ENCODE results near the gene DDX60. TPM values are rescaled to one million over a fixed set of nuclear protein-coding genes. Genes with fewer than 3 reads are reported as not detected.

The DDX60 gene, protein sequence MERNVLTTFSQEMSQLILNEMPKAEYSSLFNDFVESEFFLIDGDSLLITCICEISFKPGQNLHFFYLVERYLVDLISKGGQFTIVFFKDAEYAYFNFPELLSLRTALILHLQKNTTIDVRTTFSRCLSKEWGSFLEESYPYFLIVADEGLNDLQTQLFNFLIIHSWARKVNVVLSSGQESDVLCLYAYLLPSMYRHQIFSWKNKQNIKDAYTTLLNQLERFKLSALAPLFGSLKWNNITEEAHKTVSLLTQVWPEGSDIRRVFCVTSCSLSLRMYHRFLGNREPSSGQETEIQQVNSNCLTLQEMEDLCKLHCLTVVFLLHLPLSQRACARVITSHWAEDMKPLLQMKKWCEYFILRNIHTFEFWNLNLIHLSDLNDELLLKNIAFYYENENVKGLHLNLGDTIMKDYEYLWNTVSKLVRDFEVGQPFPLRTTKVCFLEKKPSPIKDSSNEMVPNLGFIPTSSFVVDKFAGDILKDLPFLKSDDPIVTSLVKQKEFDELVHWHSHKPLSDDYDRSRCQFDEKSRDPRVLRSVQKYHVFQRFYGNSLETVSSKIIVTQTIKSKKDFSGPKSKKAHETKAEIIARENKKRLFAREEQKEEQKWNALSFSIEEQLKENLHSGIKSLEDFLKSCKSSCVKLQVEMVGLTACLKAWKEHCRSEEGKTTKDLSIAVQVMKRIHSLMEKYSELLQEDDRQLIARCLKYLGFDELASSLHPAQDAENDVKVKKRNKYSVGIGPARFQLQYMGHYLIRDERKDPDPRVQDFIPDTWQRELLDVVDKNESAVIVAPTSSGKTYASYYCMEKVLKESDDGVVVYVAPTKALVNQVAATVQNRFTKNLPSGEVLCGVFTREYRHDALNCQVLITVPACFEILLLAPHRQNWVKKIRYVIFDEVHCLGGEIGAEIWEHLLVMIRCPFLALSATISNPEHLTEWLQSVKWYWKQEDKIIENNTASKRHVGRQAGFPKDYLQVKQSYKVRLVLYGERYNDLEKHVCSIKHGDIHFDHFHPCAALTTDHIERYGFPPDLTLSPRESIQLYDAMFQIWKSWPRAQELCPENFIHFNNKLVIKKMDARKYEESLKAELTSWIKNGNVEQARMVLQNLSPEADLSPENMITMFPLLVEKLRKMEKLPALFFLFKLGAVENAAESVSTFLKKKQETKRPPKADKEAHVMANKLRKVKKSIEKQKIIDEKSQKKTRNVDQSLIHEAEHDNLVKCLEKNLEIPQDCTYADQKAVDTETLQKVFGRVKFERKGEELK (N-terminal part only)
- total RNA-seq (10 to 100 TPM; 25.8 to 27.6 TPM), polyA plus RNA-seq (10 to 100 TPM; 17.8 to 28.8 (median 21.4) TPM), total RNA-seq (36.2 to 97.0 (median 65.7) reads per million in 6 experiments)

DNA sequence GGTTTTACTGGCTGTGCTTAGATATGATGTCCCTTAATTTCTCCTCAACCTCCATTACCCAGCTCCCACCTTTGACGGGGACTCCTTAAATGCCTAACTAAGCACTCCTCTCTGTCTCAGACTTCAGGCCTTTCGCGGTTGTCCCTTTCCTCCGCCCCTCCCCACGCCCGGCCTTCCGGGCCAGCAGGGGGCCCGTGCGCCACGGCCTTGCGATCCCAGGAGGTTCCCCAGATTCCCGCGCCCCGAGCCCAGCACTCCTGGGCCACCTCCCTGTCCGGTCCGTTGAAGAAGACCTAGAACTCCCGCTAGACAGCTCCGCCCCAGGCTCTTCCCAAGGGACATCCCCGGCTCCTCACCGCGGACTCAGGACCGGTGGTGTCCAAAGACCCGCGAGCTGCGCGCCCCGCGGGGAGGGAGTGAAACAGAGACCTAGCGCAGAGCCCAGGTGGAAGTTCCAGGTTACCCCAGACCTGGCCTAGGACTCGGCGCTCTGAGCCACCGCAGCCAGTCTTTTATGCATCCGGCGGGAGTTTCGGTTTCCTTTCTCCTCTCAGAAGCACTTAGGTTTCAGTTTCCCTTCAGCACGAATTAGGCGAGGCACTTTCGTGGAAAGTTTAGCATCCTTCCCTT, at the start of gene DDX60:
Gene DDX60 (minus strand): TSS at position 487 of the 630 bp plus-strand sequence. CDS start 7,493 bp downstream, outside the sequence.
- POLR2A ChIA-PET = interaction anchor here (1.1 to 2.3 kb wide), 3 partner anchors 33 to 691 kb away, joined by 3 to 21 read pairs (median 3); partner anchors contain the start of genes CBR4 and DDX60L
- Mint-ChIP-seq H3K36me3 (peaks cover 0 to 18% (median 4%) of the 10 kb centered on the region in 3 donors), H3K27me3 (no peaks in the 10 kb centered on the region), H3K4me1 (peaks cover 17 to 63% (median 48%) of the 10 kb centered on the region in 4 donors), H3K4me3 (peak within 1 kb of the TSS; percentile 92 to 98 (median 96)), H3K27ac (peak within 1 kb of the TSS; percentile 96 to 99 (median 98)), H3K9me3 (no peaks in the 10 kb centered on the region)
- peak; percentile 63 to 91 (median 81) for DNase-seq
- peak; percentile 94 to 95 for ATAC-seq

- Mint-ChIP-seq H3K36me3 (peaks cover 64 to 89% (median 84%) of the 10 kb centered on the region in 3 donors), H3K27ac (no peak overlapping the region), H3K4me1 (peaks cover 3 to 17% (median 11%) of the 10 kb centered on the region in 4 donors), H3K4me3 (no peak overlapping the region), H3K27me3 (no peaks in the 10 kb centered on the region), H3K9me3 (peaks cover 6 to 36% (median 11%) of the 10 kb centered on the region in 9 donors)
- ATAC-seq (no peak), DNase-seq (no peak)
- POLR2A ChIA-PET = no interaction called here
Measured at GRCh38 chr4:168367065-168367464, 48.5 kb upstream of the DDX60 start.

- ATAC-seq (no peak), DNase-seq (no peak)
- POLR2A ChIA-PET = no interaction called here
- H3K27ac Mint-ChIP-seq = no peak overlapping the region
- H3K4me1 Mint-ChIP-seq = peaks cover 4 to 16% (median 8%) of the 10 kb centered on the region in 4 donors
- no peaks in the 10 kb centered on the region for H3K27me3 Mint-ChIP-seq
- H3K36me3 Mint-ChIP-seq = peaks cover 69 to 95% (median 88%) of the 10 kb centered on the region in 3 donors
- no peak overlapping the region for H3K4me3 Mint-ChIP-seq
- H3K9me3 Mint-ChIP-seq = peaks cover 0 to 37% (median 13%) of the 10 kb centered on the region in 9 donors
Measured at GRCh38 chr4:168362025-168362401, 43.5 kb upstream of the DDX60 start.

DNA sequence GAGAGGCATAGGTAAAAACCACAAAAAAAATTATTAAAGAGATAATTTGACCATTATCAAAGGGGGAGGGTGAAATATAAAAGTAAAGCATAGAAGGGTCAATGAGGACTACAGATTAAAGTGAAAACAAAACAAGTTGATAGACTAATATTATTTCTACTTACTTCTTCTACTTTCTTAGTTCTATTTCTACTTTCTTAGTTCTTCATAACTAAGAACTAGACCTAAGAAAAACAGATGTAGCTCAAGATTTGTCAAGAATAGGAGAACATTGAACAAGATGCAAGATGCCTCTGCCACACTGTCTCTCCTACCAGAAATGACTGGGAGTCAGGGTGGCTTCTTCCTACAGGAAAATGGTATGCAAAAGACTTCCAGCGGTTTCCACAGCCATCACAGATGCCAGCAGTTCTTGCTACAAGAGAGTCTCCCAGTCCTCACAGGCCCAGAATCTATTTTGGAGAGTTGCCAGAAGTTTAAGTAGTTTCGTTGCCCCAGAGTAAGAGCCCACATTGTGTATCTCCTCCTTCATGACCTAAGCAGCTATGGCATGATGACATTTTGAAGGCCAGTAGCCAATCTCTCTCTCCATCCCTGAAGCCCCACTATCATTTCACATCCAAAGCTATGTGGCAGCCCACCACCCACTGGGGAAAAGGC, 42.9 kb upstream of the DDX60 start:
- H3K4me1 Mint-ChIP-seq = peaks cover 4 to 16% (median 8%) of the 10 kb centered on the region in 4 donors
- H3K27me3 Mint-ChIP-seq = no peaks in the 10 kb centered on the region
- H3K27ac Mint-ChIP-seq = peak overlapping the region in 1 of 10 donors; percentile 68
- no peak overlapping the region for H3K4me3 Mint-ChIP-seq
- peaks cover 73 to 97% (median 91%) of the 10 kb centered on the region in 3 donors for H3K36me3 Mint-ChIP-seq
- peaks cover 0 to 41% (median 14%) of the 10 kb centered on the region in 9 donors for H3K9me3 Mint-ChIP-seq
- DNase-seq = no peak
- POLR2A ChIA-PET = no interaction called here
- ATAC-seq = no peak

- no peak for ATAC-seq
- DNase-seq = no peak
- no peak overlapping the region for H3K27ac Mint-ChIP-seq
- peaks cover 0 to 40% (median 14%) of the 10 kb centered on the region in 9 donors for H3K9me3 Mint-ChIP-seq
- H3K36me3 Mint-ChIP-seq = peaks cover 70 to 93% (median 92%) of the 10 kb centered on the region in 3 donors
- H3K27me3 Mint-ChIP-seq = no peaks in the 10 kb centered on the region
- H3K4me3 Mint-ChIP-seq = no peak overlapping the region
- peaks cover 4 to 16% (median 8%) of the 10 kb centered on the region in 4 donors for H3K4me1 Mint-ChIP-seq
- POLR2A ChIA-PET = no interaction called here
Measured at GRCh38 chr4:168360271-168360670, 41.7 kb upstream of the DDX60 start.

DNA sequence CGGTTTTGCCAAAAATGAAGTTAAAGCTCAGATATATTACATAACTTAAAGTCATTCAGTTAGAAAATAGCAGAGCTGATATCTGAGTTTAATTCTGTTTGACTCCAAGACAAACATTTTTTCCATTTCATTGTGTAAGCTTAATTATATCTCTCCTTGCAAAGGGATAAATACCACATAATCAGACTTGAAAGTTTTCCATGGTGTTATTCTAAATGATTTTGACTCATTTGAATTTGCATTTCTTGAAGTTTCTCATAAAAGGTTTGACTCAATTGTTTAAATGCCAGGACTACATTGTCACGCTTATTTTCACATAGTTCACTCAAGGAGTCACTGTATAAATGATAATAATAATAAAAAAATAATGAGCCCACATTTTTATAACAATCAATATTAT, 39.4 kb upstream of the DDX60 start:
- H3K4me1 Mint-ChIP-seq = peaks cover 0 to 3% (median 0%) of the 10 kb centered on the region in 4 donors
- peaks cover 51 to 80% (median 72%) of the 10 kb centered on the region in 3 donors for H3K36me3 Mint-ChIP-seq
- DNase-seq (no peak), ATAC-seq (no peak)
- no peak overlapping the region for H3K4me3 Mint-ChIP-seq
- peaks cover 7 to 52% (median 15%) of the 10 kb centered on the region in 9 donors for H3K9me3 Mint-ChIP-seq
- no peaks in the 10 kb centered on the region for H3K27me3 Mint-ChIP-seq
- POLR2A ChIA-PET = no interaction called here
- no peak overlapping the region for H3K27ac Mint-ChIP-seq

DNA sequence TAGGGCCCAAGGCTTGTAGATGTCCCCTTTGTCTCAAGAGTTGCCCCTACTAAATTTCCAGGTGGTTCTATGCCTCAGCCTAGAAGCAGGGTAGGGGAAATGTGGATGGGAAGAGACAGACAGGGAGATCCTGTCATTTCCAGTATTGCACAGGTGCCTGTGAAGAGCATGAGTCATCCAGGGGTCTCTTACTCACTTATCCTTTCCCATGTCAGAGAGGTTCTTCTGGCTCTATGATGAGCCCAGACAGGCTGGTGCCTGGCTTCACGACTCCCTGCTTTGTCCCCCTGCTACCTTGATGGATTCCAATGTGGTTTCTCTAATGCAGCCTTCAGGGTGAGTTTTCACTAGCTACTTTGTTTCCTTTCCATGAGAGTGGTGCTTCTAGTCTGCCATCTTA, 35.2 kb upstream of the DDX60 start:
- DNase-seq (no peak), ATAC-seq (no peak)
- Mint-ChIP-seq H3K27me3 (no peaks in the 10 kb centered on the region), H3K36me3 (peaks cover 32 to 62% (median 55%) of the 10 kb centered on the region in 3 donors), H3K9me3 (peaks cover 22 to 88% (median 56%) of the 10 kb centered on the region in 9 donors), H3K4me3 (no peak overlapping the region), H3K4me1 (no peaks in the 10 kb centered on the region), H3K27ac (no peak overlapping the region)
- POLR2A ChIA-PET = no interaction called here

DNA sequence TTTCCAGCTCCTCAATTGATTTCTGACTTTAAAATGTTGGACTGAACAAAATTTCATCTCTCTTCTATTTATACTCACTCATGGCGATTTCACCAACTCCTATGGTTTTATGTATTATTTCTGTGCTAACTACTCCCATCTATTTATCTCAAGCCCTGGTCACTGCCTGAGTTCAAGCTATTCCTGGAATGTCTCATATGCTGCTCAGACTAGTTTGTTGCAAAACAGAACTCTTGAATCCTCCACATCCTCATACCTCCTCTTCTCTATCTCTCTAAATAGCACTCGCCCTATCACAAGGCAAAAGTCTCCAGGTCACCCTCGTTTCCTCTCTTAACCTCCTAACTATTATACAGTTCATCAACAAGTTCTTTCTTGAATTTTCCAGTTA, 19.0 kb upstream of the DDX60 start:
- DNase-seq (no peak), ATAC-seq (no peak)
- Mint-ChIP-seq H3K27ac (no peak overlapping the region), H3K36me3 (peaks cover 0 to 15% (median 8%) of the 10 kb centered on the region in 3 donors), H3K4me3 (no peak overlapping the region), H3K4me1 (no peaks in the 10 kb centered on the region), H3K27me3 (no peaks in the 10 kb centered on the region), H3K9me3 (peaks cover 6 to 23% (median 15%) of the 10 kb centered on the region in 9 donors)
- POLR2A ChIA-PET = no interaction called here

GRCh38 chr4:168336837-168337549, 18.4 kb upstream of the DDX60 start:
- H3K27ac Mint-ChIP-seq = no peak overlapping the region
- ATAC-seq (no peak), DNase-seq (no peak)
- H3K4me3 Mint-ChIP-seq = no peak overlapping the region
- peaks cover 0 to 10% (median 7%) of the 10 kb centered on the region in 3 donors for H3K36me3 Mint-ChIP-seq
- POLR2A ChIA-PET = no interaction called here
- no peaks in the 10 kb centered on the region for H3K4me1 Mint-ChIP-seq
- no peaks in the 10 kb centered on the region for H3K27me3 Mint-ChIP-seq
- H3K9me3 Mint-ChIP-seq = peaks cover 2 to 18% (median 12%) of the 10 kb centered on the region in 9 donors

GRCh38 chr4:168335621-168336020, 17.1 kb upstream of the DDX60 start:
- Mint-ChIP-seq H3K27ac (no peak overlapping the region), H3K9me3 (peaks cover 0 to 4% (median 2%) of the 10 kb centered on the region in 9 donors), H3K4me3 (no peak overlapping the region), H3K4me1 (no peaks in the 10 kb centered on the region), H3K36me3 (peaks cover 0 to 6% (median 4%) of the 10 kb centered on the region in 3 donors), H3K27me3 (no peaks in the 10 kb centered on the region)
- POLR2A ChIA-PET = no interaction called here
- DNase-seq (no peak), ATAC-seq (no peak)

DNA sequence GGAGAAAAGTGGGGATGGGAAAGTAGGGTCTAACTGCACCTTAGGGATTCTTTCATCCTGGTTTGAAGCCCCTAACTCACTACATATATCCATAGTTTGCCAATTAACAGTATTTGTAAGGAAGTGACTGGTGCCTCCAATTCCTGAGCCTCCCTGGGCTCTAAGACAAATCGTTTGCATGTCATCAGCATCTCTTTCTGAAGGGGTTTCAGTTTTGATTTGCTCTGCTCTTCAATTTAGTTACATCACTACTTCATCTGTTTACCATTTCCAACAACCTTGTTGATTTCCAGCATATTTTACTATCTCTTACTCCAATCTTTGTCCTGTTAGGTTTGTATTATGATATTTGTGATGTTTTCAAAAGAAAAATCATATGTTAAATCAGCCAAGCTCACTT, 15.5 kb upstream of the DDX60 start:
- peaks cover 0 to 4% (median 3%) of the 10 kb centered on the region in 3 donors for H3K36me3 Mint-ChIP-seq
- POLR2A ChIA-PET = no interaction called here

More for the DNA sequence above, 15.5 kb upstream of the DDX60 start:
- no peak for ATAC-seq
- Mint-ChIP-seq H3K9me3 (no peaks in the 10 kb centered on the region), H3K27ac (no peak overlapping the region), H3K27me3 (no peaks in the 10 kb centered on the region), H3K4me3 (no peak overlapping the region), H3K4me1 (no peaks in the 10 kb centered on the region)
- no peak for DNase-seq

Data from naive thymus-derived CD8-positive, alpha-beta T cell (primary cell).